ENCODE measurements around the gene PACSIN2.

GRCh38 chr22:43009444-43009843, 5.5 kb downstream of the PACSIN2 start:
- no peak for TF ChIP-seq CTCF (IDR thresholded peaks at IDR 0.05)
- no peak for TF ChIP-seq ZFX (IDR thresholded peaks at IDR 0.05; ENCODE audit: borderline replicate concordance)
